HepG2 (cell line): ENCODE measurements around the gene TIMM13. TPM values are rescaled to one million over a fixed set of nuclear protein-coding genes. Genes with fewer than 3 reads are reported as not detected.

ENCODE experiments used
- CEBPB ChIP-seq: IDR thresholded peaks from 2 replicates; pipeline ENCODE4 v1.6.1; 2011; ENCODE audit warnings: low read depth, low read length, improper control_type of control experiment, borderline replicate concordance
- HHEX ChIP-seq: IDR thresholded peaks from 2 replicates; pipeline ENCODE4 v1.6.1; 2016; ENCODE audit warnings: control low read depth
- HIC2 ChIP-seq: sonication (generic); formaldehyde crosslinking; IDR thresholded peaks from 2 replicates; pipeline ENCODE4 v1.9.0; 2022; ENCODE audit warnings: low read depth, missing genetic modification reagents
- HNRNPK ChIP-seq: fragments of 200-400 bp; formaldehyde crosslinking; IDR thresholded peaks from 2 replicates; pipeline ENCODE4 v1.6.1; 2018; ENCODE audit warnings: low read length, low read depth, moderate library complexity, mild to moderate bottlenecking; ENCODE audit not compliant: poor library complexity, severe bottlenecking
- MXI1 ChIP-seq: IDR thresholded peaks from 3 replicates; pipeline ENCODE4 v1.6.1; 2012; ENCODE audit warnings: low read depth, low read length, inconsistent platforms, borderline replicate concordance
- NCOA2 ChIP-seq: sonication (generic); formaldehyde crosslinking; IDR thresholded peaks from 2 replicates; pipeline ENCODE4 v1.8.0; 2022; ENCODE audit warnings: inconsistent platforms
- RCOR2 ChIP-seq: IDR thresholded peaks from 2 replicates; pipeline ENCODE4 v1.6.1; 2016; ENCODE audit warnings: missing biosample characterization, missing genetic modification reagents
- RFX1 ChIP-seq: fragments of 450-650 bp; IDR thresholded peaks from 2 replicates; pipeline ENCODE4 v1.6.1; 2017
- RFXANK ChIP-seq: IDR thresholded peaks from 2 replicates; pipeline ENCODE4 v1.6.1; 2016
- SP5 ChIP-seq: IDR thresholded peaks from 2 replicates; pipeline ENCODE4 v1.6.1; 2016; ENCODE audit warnings: low read depth, borderline replicate concordance
- TCF7 ChIP-seq: sonication (generic); IDR thresholded peaks from 2 replicates; pipeline ENCODE4 v1.6.1; 2016; ENCODE audit warnings: antibody characterized with exemption, low read depth
- TFDP1 ChIP-seq: IDR thresholded peaks from 2 replicates; pipeline ENCODE4 v1.6.1; 2016; ENCODE audit warnings: missing compliant biosample characterization, missing genetic modification reagents, borderline replicate concordance
- YEATS4 ChIP-seq: sonication (generic); formaldehyde crosslinking; IDR thresholded peaks from 2 replicates; pipeline ENCODE4 v1.4.0; 2020; ENCODE audit warnings: missing genetic modification reagents, borderline replicate concordance
- ZFY ChIP-seq: sonication (generic); formaldehyde crosslinking; IDR thresholded peaks from 2 replicates; pipeline ENCODE4 v1.4.0; 2020; ENCODE audit warnings: missing genetic modification reagents
- ZNF101 ChIP-seq: sonication (generic); formaldehyde crosslinking; IDR thresholded peaks from 2 replicates; pipeline ENCODE4 v1.4.0; 2020; ENCODE audit warnings: mild to moderate bottlenecking, low read depth, missing genetic modification reagents, borderline replicate concordance
- ZNF333 ChIP-seq: sonication (generic); formaldehyde crosslinking; IDR thresholded peaks from 2 replicates; pipeline ENCODE4 v1.4.0; 2020; ENCODE audit warnings: mild to moderate bottlenecking, missing genetic modification reagents, borderline replicate concordance
- ZNF724P ChIP-seq: sonication (generic); formaldehyde crosslinking; IDR thresholded peaks from 2 replicates; pipeline ENCODE4 v1.8.0; 2022; ENCODE audit warnings: missing genetic modification reagents, borderline replicate concordance
- ZSCAN20 ChIP-seq: sonication (generic); formaldehyde crosslinking; IDR thresholded peaks from 2 replicates; pipeline ENCODE4 v1.4.0; 2020; ENCODE audit warnings: missing genetic modification reagents, mild to moderate bottlenecking, borderline replicate concordance
- polyA plus RNA-seq, 8 experiments: library from polyadenylated mRNA; depleted of rRNA in 3 of 8; stranded (reverse) in 7 of 8; unstranded in 1 of 8; fragments of >200 nt; fragmentation: Illumina TruSeq in 4 of 8; extraction: Trizol in 4 of 8; gene quantifications; 2 replicates each; pipeline versions ENCODE4 v1.2.1 to v1.2.3, GENCODE V29; 2011 to 2016; ENCODE audit warnings: low read depth in 4 of 8, missing spikeins in 1 of 8, mixed read lengths in 1 of 8; ENCODE audit not compliant: insufficient read depth in 1 of 8
- total RNA-seq, 5 experiments: library from RNA; depleted of rRNA; stranded (reverse); fragments of >200 nt; fragmentation: Illumina TruSeq; extraction: Trizol; gene quantifications; 2 replicates each; pipeline ENCODE4 v1.2.3, GENCODE V29; 2016; ENCODE audit warnings: low read depth in 1 of 5
- TF ChIP-seq, protein P1 (sequence below): sonication (generic); formaldehyde crosslinking; IDR thresholded peaks from 2 replicates; pipeline ENCODE4 v1.5.1; 2020; ENCODE audit warnings: mild to moderate bottlenecking, missing genetic modification reagents, borderline replicate concordance
- TF ChIP-seq, protein P2 (sequence below): IDR thresholded peaks from 2 replicates; pipeline ENCODE4 v1.6.1; 2016; ENCODE audit warnings: missing biosample characterization, missing genetic modification reagents, low read depth

Gene TIMM13
- total and polyA plus RNA-seq, 2 of the 13 experiments (the other 11 are each of a cell fraction or from before 2014, with no cell fraction given) = 48.4 to 108 TPM

DNA sequence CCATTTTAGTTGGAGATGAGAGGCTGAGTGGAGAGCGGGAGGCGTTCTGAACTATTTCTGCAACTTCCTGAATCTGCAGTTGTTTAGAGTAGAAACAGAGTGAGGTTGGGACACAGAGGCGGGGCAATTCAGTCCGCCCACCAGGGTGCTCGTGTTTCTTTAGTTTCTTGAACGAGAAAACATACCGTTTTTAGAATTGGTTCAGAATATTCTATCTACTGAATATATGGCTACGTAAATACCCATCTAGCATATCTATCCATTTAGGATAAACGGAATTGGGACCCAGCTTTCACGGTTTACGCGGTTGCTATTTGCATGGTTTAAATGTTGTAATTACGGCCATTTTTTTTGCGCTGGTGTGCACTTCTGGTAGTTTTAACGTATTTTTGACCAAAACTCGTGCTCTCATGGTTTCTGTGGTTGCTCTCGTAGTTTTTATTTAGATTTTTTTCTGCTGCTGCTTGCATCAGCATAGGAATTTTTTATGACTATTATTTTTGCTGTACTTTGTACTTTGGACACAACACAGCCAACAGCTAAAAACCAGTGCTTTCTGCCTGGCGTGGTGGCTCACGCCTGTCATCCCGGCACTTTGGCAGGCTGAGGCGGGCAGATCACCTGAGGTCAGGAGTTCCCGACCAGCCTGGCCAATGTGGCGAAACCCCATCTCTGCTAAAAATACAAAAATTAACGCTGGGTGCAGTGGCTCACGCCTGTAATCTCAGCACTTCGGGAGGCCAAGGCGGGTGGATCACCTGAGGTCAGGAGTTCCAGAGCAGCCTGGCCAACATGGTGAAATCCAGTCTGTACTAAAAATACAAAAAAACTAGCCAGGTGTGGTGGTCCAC is 32.7 kb downstream of the TIMM13 start (continued):
- TF ChIP-seq, protein P1, sequence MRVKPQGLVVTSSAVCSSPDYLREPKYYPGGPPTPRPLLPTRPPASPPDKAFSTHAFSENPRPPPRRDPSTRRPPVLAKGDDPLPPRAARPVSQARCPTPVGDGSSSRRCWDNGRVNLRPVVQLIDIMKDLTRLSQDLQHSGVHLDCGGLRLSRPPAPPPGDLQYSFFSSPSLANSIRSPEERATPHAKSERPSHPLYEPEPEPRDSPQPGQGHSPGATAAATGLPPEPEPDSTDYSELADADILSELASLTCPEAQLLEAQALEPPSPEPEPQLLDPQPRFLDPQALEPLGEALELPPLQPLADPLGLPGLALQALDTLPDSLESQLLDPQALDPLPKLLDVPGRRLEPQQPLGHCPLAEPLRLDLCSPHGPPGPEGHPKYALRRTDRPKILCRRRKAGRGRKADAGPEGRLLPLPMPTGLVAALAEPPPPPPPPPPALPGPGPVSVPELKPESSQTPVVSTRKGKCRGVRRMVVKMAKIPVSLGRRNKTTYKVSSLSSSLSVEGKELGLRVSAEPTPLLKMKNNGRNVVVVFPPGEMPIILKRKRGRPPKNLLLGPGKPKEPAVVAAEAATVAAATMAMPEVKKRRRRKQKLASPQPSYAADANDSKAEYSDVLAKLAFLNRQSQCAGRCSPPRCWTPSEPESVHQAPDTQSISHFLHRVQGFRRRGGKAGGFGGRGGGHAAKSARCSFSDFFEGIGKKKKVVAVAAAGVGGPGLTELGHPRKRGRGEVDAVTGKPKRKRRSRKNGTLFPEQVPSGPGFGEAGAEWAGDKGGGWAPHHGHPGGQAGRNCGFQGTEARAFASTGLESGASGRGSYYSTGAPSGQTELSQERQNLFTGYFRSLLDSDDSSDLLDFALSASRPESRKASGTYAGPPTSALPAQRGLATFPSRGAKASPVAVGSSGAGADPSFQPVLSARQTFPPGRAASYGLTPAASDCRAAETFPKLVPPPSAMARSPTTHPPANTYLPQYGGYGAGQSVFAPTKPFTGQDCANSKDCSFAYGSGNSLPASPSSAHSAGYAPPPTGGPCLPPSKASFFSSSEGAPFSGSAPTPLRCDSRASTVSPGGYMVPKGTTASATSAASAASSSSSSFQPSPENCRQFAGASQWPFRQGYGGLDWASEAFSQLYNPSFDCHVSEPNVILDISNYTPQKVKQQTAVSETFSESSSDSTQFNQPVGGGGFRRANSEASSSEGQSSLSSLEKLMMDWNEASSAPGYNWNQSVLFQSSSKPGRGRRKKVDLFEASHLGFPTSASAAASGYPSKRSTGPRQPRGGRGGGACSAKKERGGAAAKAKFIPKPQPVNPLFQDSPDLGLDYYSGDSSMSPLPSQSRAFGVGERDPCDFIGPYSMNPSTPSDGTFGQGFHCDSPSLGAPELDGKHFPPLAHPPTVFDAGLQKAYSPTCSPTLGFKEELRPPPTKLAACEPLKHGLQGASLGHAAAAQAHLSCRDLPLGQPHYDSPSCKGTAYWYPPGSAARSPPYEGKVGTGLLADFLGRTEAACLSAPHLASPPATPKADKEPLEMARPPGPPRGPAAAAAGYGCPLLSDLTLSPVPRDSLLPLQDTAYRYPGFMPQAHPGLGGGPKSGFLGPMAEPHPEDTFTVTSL (CRISPR knock-in tag) = peak; percentile 63; the same call in 1 of the 2 replicates
- TF ChIP-seq HIC2 (CRISPR knock-in tag) (no peak), ZNF333 (CRISPR knock-in tag) (no peak), ZNF101 (CRISPR knock-in tag) (no peak), NCOA2 (0 out of 2 replicates have a peak, but pooled peaks have one; percentile 6), RFX1 (no peak), ZNF724P (CRISPR knock-in tag) (no peak), CEBPB (peak; percentile 49; the same call in 1 of the 2 replicates), TCF7 (no peak), SP5 (CRISPR knock-in tag) (peak; percentile 33; the same call in 1 of the 2 replicates), MXI1 (peak; percentile 63; the same call in 1 of the 3 replicates), HNRNPK (no peak), RFXANK (CRISPR knock-in tag) (no peak), TFDP1 (peak; percentile 47; the same call in 1 of the 2 replicates), YEATS4 (CRISPR knock-in tag) (no peak), HHEX (CRISPR knock-in tag) (no peak), ZSCAN20 (no peak), RCOR2 (CRISPR knock-in tag) (peak; percentile 30; the same call in 1 of the 2 replicates), ZFY (CRISPR knock-in tag) (no peak)
- TF ChIP-seq, protein P2, sequence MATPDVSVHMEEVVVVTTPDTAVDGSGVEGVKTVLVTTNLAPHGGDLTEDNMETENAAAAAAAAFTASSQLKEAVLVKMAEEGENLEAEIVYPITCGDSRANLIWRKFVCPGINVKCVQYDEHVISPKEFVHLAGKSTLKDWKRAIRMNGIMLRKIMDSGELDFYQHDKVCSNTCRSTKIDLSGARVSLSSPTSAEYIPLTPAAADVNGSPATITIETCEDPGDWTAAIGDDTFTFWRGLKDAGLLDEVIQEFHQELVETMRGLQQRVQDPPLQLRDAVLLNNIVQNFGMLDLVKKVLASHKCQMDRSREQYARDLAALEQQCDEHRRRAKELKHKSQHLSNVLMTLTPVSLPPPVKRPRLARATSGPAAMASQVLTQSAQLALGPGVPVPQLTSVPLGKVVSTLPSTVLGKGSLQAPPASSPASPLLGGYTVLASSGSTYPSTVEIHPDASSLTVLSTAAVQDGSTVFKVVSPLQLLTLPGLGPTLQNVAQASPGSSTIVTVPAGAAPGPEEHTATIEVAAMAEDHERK (CRISPR knock-in tag) = no peak
